ENCODE results near the gene ZMYND8.

- TF ChIP-seq CTCF (conservative IDR thresholded peaks at IDR 0.05; ENCODE audit: low read depth, low read length) (no peak), RFX5 (IDR thresholded peaks at IDR 0.05; ENCODE audit: low read depth, low read length) (no peak), POLR2A (IDR thresholded peaks at IDR 0.05; ENCODE audit: low read depth, low read length) (no peak), USF2 (IDR thresholded peaks at IDR 0.05; ENCODE audit: low read depth, low read length) (no peak), ELK1 (IDR thresholded peaks at IDR 0.05; ENCODE audit: borderline replicate concordance, low read depth, low read length) (no peak), BHLHE40 (IDR thresholded peaks at IDR 0.05; ENCODE audit: low read depth, low read length) (no peak), NFE2L2 (IDR thresholded peaks at IDR 0.05; ENCODE audit: low read depth, low read length) (no peak), MXI1 (IDR thresholded peaks at IDR 0.05; ENCODE audit: borderline replicate concordance, low read depth, low read length) (no peak), MAFK (IDR thresholded peaks at IDR 0.05; ENCODE audit: low read depth, low read length) (no peak), RAD21 (IDR thresholded peaks at IDR 0.05; ENCODE audit: low read length) (no peak)
Measured at GRCh38 chr20:47358039-47358671, 1.7 kb upstream of the ZMYND8 start.

Measured in IMR-90 (cell line).